H7 (cell line): Measurements from ENCODE around the gene GAS6. TPM values are rescaled to one million over a fixed set of nuclear protein-coding genes. Genes with fewer than 3 reads are reported as not detected.

Experiments used
- DNase-seq: peaks from one replicate; pipeline ENCODE4 v3.0.0; 2012
- H3K27me3 ChIP-seq: 2 replicates; pipeline ENCODE4 v1.6.0; 2011; ENCODE audit warnings: mild to moderate bottlenecking, low read length; ENCODE audit not compliant: control insufficient read depth, insufficient read depth
- H3K36me3 ChIP-seq: replicated peaks from 2 replicates; pipeline ENCODE4 v1.5.1; 2011; ENCODE audit warnings: low read length; ENCODE audit not compliant: control insufficient read depth, insufficient read depth
- H3K4me3 ChIP-seq: 2 replicates; pipeline ENCODE4 v1.5.1; 2011; ENCODE audit warnings: low read depth, mild to moderate bottlenecking, control low read depth, low read length, moderate library complexity; ENCODE audit not compliant: insufficient read depth
- total RNA-seq: library from RNA; depleted of rRNA; stranded (reverse); fragments of >200 nt; shearing (Covaris generic); gene quantifications from 2 replicates; pipeline ENCODE4 v1.2.3, GENCODE V29; 2014

Gene GAS6
- total RNA-seq, 1 experiment from 2014 or later, result 15.1 TPM

DNA sequence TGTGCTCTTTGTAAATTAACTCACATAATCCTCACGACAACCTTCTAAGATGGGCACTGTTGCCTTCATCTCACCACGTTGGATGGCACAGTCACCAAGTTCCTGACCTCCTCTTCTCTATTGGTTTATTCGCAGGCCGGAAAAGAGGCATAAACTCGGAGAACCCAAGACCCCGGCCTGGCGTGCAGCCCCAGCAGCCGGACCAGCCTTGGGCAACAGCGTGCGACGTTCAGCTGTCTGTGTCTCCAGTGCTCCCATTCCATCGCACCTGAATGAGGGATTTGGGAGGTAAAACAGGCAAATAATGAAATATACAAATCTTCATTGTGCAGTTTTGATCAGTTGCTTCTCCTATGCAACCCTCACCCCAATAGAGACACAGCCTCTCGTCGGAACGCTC, 34.5 kb upstream of the GAS6 start:
- DNase-seq, result no peak
- H3K27me3 ChIP-seq, result no peaks in the 10 kb centered on the region
- no peaks in the 10 kb centered on the region for H3K36me3 ChIP-seq
- no peak overlapping the region for H3K4me3 ChIP-seq

DNA sequence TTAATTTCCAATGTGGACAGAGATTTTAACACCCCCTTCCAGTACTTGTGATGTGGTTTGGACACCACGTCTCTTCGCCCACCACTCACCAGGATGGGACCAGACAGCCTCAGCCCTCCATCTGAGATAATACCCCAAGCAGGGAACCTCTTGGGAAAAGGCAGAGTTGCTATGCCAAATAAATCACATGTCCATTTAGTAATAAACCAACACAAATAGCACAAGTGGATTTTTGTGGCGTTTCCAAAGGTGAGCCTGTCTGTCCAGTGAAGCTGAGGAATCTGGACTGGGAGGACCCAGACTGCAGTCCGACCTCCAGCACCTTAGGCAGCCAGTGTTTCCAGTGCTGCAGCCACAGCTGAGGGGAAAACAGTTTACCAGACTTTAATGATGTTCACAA, 34.1 kb upstream of the GAS6 start:
- Histone ChIP-seq H3K4me3 (no peak overlapping the region), H3K27me3 (no peaks in the 10 kb centered on the region), H3K36me3 (no peaks in the 10 kb centered on the region)
- no peak for DNase-seq

DNA sequence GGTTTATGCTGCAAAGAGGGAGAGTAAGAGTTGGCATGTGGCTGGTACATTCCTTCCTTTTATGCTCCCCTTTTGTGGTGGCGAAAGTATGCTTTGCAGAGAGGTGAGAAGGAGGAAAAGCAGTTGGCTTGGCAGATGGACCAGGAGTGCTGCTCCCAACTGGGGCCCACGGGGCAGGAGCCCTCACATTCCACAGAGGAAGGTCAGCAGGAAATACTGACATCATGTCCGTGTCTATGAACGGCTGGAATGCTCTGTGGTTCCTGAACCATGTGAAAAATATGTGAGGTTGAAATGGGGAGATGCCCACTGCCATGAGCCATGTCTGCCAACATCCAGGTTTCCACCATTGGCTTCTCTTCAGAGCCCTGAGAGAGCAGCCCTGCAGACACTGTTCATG, 33.3 kb upstream of the GAS6 start:
- no peak overlapping the region for H3K4me3 ChIP-seq
- no peaks in the 10 kb centered on the region for H3K36me3 ChIP-seq
- H3K27me3 ChIP-seq, result no peaks in the 10 kb centered on the region
- no peak for DNase-seq

DNA sequence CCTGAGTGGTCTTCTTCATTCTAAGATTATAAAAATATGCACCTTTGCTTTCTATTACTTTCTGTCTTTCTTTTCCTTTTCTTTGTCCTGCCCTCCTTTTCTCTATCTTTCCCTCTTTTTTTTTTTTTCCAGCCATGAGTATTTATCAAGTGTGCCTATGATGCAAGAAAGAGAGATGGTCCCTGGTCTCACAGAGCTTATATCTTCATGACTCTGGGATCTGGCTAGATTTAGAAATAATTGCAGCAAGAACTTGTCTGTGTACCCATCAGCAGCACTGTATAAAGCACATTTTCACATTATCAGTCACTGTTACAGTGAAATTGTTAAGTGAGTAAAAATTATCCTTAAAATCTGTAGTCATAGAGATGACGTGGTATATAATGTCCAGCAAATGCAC, 31.6 kb upstream of the GAS6 start:
- no peak overlapping the region for H3K4me3 ChIP-seq
- DNase-seq, result no peak
- H3K36me3 ChIP-seq, result no peaks in the 10 kb centered on the region
- no peaks in the 10 kb centered on the region for H3K27me3 ChIP-seq

DNA sequence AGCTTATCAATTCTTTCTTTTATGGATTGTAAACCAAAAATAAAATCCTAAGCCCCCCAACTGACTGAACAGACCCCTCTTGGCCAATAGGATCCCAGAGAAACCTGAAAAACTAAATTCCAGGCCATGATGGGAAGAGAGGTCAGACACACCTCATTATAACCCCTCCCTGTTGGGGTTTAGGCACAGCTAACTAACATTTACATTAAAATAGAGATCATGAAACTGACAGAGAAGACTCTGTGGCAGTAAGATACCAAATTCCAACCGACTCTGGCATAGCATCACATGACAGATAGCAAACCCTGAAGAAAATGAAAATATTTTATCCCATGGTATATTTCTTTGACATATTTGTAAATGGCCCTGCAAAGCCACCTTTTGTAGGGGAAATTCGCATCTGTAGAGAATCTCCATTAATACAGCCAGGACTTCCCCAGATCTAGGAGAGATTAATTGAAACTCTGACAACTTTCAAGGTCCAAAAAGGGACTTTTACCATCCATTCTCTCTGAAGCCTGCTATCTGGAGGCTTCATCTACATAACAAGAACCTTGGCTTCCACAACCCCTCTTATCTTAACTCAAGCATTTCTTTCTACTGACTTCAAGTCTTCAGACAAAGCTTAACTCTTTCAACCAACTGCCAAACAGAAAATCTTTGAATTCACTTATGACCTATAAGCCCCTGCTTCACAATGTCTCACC, 27.1 kb upstream of the GAS6 start:
- H3K4me3 ChIP-seq, result no peak overlapping the region

DNA sequence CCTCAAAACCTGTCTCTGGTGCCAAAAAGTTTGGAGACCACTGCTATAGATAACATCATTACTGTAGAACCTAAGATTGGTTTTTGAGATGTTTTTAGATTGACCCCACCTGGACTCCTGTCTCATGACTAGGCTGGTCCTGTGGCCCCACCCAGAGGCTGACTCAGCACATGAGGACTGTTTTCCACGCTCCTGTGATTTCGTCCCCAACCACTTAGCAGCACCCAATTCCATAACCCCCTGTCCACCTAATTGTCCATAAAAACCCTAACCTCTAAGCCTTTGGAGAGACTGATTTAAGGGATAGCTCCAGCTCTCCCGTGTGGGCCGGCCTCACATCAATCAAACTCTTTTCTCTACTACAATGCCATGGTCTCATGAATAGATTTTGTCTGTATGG, 25.6 kb upstream of the GAS6 start:
- H3K27me3 ChIP-seq, result no peaks in the 10 kb centered on the region
- H3K36me3 ChIP-seq, result no peaks in the 10 kb centered on the region
- DNase-seq, result no peak
- H3K4me3 ChIP-seq, result no peak overlapping the region

More for the DNA sequence above, 27.1 kb upstream of the GAS6 start:
- H3K36me3 ChIP-seq, result no peaks in the 10 kb centered on the region
- H3K27me3 ChIP-seq, result no peaks in the 10 kb centered on the region
- DNase-seq, result no peak

DNA sequence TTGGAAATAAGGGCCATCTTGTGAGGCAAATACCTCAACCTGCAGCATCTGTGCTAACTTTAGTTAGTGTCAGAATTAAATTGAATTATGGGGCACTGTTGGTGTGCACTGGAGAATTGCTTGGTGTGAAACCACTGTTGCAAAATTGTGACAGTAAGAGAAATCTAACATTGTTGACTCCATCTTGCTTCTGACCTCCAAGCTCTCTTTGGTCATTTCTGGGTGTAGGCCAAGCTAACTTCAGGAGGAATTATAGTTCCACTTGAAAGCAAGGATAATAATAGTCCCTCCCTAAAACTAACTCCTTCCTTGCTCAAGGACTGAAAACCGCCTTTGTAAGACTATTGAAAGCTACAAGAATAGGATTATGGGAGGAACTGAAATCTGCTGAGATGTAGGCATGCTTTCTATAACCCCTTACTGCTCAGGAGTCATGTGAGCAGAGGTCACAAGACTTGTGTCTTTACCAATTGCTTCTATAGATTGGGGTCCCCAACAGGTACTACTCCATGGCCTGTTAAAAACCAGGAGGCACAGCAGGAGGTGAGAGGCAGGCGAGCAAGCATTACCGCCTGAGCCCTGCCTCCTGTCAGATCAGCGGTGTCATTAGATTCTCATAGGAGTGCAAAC, 24.9 kb upstream of the GAS6 start:
- H3K27me3 ChIP-seq, result no peaks in the 10 kb centered on the region
- no peak overlapping the region for H3K4me3 ChIP-seq
- H3K36me3 ChIP-seq, result no peaks in the 10 kb centered on the region
- DNase-seq, result no peak

DNA sequence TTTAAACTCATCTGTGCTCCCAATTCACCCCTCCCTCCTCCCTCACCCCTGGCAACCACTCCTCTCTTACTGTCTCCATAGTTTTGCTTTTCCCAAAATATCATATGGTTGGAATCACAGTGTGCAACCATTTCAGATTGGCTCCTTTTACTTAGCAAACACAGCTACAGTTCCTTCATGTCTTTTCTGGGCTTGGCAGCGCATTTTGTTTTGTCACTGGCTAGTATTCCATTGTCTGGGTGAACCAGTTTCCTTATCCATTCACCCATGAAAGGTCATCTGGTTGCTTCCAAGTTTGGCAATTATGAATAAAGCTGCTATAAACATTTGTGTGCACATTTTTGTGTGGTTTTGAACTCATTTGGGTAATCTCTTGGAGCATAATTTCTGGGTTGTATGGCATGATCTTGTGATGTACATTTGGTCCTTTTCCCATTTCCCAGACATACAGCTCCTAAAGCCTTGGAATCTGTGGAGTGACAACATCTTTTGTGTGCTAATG, 23.9 kb upstream of the GAS6 start:
- Histone ChIP-seq H3K27me3 (no peaks in the 10 kb centered on the region), H3K4me3 (no peak overlapping the region), H3K36me3 (no peaks in the 10 kb centered on the region)
- no peak for DNase-seq

DNA sequence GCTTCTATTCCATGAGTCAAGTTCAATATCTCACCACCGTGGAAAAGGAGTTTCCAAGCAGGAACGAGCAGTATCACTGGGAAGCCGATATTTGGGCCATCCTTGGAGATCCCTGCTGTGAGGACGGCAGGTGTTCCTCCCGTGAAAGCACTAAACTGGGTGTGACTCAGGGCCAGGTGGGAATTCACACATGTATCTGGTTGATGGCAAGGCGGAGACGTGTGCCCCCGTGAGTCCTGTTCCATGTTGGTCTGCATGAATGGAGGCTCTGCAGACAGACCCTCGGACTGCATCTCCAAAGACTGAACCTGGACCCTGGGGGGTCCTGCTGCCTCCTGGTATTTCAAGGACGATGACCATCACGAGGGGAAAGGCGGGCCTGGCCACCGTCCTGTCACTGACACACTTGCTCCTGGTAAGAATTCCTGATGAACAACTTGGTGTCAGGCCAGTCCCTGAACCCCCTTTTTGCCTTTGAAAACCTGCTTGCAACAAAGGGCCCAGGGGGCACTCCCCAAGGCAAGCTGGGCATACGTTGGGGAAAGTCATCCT, 22.8 kb upstream of the GAS6 start:
- no peaks in the 10 kb centered on the region for H3K36me3 ChIP-seq
- no peak for DNase-seq

DNA sequence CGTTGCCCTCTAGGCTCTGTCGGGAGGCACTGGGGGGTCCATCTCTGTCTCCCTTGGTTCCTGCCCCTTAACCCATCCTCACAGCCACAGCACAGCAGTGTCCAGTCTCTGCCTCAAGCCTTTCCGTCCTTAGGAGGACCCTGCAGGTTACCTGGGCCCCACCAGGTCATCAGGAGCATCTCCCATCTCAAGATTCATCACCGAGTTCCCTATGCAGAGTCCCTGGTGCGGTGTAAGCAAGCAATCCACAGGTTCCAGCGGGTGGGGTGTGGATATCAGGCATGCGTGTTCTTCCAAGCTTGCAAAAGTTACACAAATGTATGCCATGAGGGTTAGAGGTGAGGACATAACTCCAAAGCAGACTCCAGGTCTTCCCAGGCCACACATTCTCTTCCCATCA, 20.9 kb upstream of the GAS6 start:
- Histone ChIP-seq H3K4me3 (no peak overlapping the region), H3K36me3 (no peaks in the 10 kb centered on the region), H3K27me3 (no peaks in the 10 kb centered on the region)
- DNase-seq, result no peak

More for the DNA sequence above, 22.8 kb upstream of the GAS6 start:
- H3K27me3 ChIP-seq, result no peaks in the 10 kb centered on the region
- H3K4me3 ChIP-seq, result no peak overlapping the region

DNA sequence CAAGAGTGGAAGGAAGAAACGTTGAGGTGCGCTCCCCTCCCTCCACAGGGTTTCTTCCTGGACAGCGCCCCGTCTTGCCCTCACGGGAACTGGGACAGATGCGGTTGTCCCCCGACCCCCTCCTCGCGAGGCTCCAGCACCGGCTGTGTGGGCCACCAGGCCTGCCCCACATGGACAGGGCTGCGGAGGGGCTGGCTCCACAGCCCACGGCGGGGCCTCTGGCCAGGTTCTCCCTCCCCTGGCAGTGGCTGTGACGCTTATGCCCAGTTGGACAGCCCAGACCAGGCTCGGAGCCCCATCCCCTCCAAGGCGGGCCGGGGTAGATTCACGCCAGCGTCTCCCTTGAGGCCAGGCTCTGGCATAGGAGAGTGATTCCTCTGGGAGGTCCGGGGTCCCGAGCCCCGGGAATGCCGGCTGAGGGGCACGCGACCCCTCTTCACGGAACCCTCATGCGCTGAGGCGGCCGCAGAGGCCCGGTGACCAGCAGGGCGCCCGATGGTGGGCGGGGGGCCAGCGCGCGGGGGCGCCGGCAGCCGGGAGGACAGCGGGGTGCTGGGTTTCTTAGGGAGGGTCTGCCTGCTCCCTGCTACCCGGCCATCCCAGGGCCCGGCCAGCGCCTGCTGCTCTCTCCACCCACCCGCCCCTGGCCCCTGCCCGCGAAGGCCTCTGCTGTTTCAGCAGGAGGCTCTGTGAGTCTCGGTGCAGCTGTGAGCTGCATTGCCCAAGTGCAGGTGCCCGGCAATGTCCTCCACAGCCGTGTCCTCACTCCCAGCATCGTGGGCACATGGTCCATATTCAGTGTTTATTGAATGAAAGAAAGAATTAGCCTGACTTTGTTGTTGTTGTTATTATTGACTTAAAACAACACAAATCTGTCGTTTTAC, 20.3 kb upstream of the GAS6 start:
- Histone ChIP-seq H3K36me3 (no peaks in the 10 kb centered on the region), H3K4me3 (no peak overlapping the region), H3K27me3 (no peaks in the 10 kb centered on the region)
- DNase-seq, result peak; percentile 65

DNA sequence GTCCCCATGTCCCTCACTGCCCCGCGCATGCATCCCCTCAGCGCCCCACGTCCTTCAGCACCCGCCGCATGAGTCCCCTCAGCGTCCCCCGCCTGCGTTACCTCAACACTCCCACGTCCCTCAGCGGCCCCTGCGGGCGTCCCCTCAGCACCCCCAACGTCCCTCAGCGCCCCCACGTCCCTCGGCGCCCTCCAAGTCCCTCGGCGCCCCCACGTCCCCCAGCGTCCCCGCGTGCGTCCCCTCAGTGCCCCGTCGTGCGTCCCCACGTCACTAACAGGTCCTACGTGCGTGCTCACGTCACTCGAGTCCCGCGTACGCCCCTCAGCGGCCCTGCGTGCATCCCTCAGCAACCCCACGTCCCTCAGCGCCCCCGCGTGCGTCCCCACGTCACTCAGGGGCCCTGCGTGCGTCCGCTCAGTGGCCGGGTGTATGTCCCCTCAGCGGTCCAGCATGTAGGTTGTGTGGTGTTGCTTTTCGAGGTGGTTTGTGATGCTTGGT, 19.5 kb upstream of the GAS6 start:
- DNase-seq, result peak; percentile 54
- no peaks in the 10 kb centered on the region for H3K27me3 ChIP-seq
- H3K4me3 ChIP-seq, result no peak overlapping the region
- H3K36me3 ChIP-seq, result no peaks in the 10 kb centered on the region

DNA sequence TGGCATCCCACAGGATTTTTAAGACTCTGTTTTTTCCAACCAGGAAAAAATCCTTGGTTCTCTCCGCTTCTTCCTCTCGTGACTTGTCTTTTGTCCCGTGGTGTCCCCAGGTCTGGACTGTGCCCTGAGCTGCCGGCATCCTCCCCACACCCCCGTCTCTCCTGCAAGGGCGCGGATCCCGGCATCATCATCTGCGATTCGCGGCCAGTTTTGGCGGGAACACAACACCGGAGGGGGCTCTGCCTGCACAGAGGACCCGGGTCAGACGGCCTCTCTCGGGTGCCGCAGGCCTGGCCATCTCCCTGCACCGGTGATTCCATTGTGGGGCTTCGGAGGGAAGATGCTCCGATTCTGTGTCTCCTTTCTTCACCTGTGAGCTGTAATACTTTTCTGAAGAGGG, 18.8 kb upstream of the GAS6 start:
- Histone ChIP-seq H3K27me3 (no peaks in the 10 kb centered on the region), H3K4me3 (no peak overlapping the region), H3K36me3 (no peaks in the 10 kb centered on the region)
- peak; percentile 56 for DNase-seq

DNA sequence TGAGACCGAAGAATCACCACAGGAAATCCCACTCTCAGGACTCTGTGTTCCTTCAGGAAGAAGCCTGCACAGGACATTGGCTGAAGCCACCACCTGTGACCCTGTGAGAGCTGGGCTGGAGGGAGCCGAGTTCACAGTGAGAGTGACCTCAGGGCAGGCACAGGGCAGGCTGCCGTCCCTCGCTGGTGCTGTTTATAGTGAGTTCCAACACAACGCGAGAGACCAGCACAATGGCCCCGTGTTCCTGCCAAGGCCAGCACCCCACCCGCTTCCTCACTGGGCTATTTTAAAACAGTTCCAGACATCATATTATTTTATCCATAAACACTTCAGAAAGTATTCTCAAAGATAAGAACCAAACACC, 18.4 kb upstream of the GAS6 start:
- DNase-seq, result no peak
- H3K36me3 ChIP-seq, result no peaks in the 10 kb centered on the region
- no peaks in the 10 kb centered on the region for H3K27me3 ChIP-seq
- H3K4me3 ChIP-seq, result no peak overlapping the region
